Neural progenitor cell (in vitro differentiated cells): ENCODE measurements around the gene PPARGC1A. TPM values are rescaled to one million over a fixed set of nuclear protein-coding genes. Genes with fewer than 3 reads are reported as not detected.

Experiments used
- DNase-seq: peaks from one replicate; pipeline ENCODE4 v3.0.0-alpha.2; 2016; ENCODE audit warnings: low spot score
- H2AFZ ChIP-seq: fragments of 200-600 bp; sonication (generic); replicated peaks from 2 replicates; pipeline ENCODE4 v1.6.1; 2016; ENCODE audit warnings: antibody characterized with exemption
- H3F3A ChIP-seq: fragments of 200-600 bp; sonication (generic); 2 replicates; pipeline ENCODE4 v1.6.1; 2016; ENCODE audit warnings: antibody characterized with exemption, low read depth
- H3K27ac ChIP-seq: fragments of 200-600 bp; sonication (generic); 2 replicates; pipeline ENCODE4 v1.5.1; 2016; ENCODE audit warnings: mild to moderate bottlenecking
- H3K27me3 ChIP-seq: fragments of 200-600 bp; sonication (generic); 2 replicates; pipeline ENCODE4 v1.6.1; 2016; ENCODE audit warnings: mild to moderate bottlenecking, moderate library complexity
- H3K36me3 ChIP-seq: fragments of 200-600 bp; sonication (generic); 2 replicates; pipeline ENCODE4 v1.5.1; 2016
- H3K4me1 ChIP-seq: fragments of 200-600 bp; sonication (generic); 2 replicates; pipeline ENCODE4 v1.6.1; 2016; ENCODE audit warnings: mixed run types
- H3K4me2 ChIP-seq: fragments of 200-600 bp; sonication (generic); 2 replicates; pipeline ENCODE4 v1.6.1; 2016
- H3K4me3 ChIP-seq: fragments of 200-600 bp; sonication (generic); 2 replicates; pipeline ENCODE4 v1.5.1; 2016
- H3K79me2 ChIP-seq: fragments of 200-600 bp; sonication (generic); 2 replicates; pipeline ENCODE4 v1.6.1; 2016; ENCODE audit warnings: low read depth
- H3K9ac ChIP-seq: fragments of 200-600 bp; sonication (generic); 2 replicates; pipeline ENCODE4 v1.6.1; 2016
- H3K9me3 ChIP-seq: fragments of 200-600 bp; sonication (generic); 2 replicates; pipeline ENCODE4 v1.5.1; 2016; ENCODE audit warnings: low read depth
- H4K20me1 ChIP-seq: fragments of 200-600 bp; sonication (generic); 2 replicates; pipeline ENCODE4 v1.6.1; 2016; ENCODE audit warnings: low read depth
- H3K27ac Mint-ChIP-seq: 3 replicates; pipeline ENCODE4 v1.8.0; 2021; ENCODE audit warnings: mixed read lengths
- H3K27me3 Mint-ChIP-seq: 2 replicates; pipeline ENCODE4 v1.8.0; 2022; ENCODE audit warnings: low read depth, mild to moderate bottlenecking, inconsistent platforms, moderate library complexity, mixed read lengths; ENCODE audit not compliant: insufficient read depth
- H3K36me3 Mint-ChIP-seq: 3 replicates; pipeline ENCODE4 v1.8.0; 2021; ENCODE audit warnings: mixed read lengths
- H3K4me1 Mint-ChIP-seq: 3 replicates; pipeline ENCODE4 v1.8.0; 2021; ENCODE audit warnings: mixed read lengths
- H3K4me3 Mint-ChIP-seq: 3 replicates; pipeline ENCODE4 v1.8.0; 2021; ENCODE audit warnings: mild to moderate bottlenecking, moderate library complexity, mixed read lengths
- H3K9me3 Mint-ChIP-seq: 3 replicates; pipeline ENCODE4 v1.8.0; 2020; ENCODE audit warnings: mixed read lengths
- CTCF ChIP-seq: fragments of 200-600 bp; sonication (generic); IDR thresholded peaks from 2 replicates; pipeline ENCODE4 v1.5.1; 2017; ENCODE audit warnings: antibody characterized with exemption, mild to moderate bottlenecking
- EZH2 ChIP-seq: fragments of 200-600 bp; sonication (generic); IDR thresholded peaks from 2 replicates; pipeline ENCODE4 v1.6.1; 2017; ENCODE audit warnings: antibody characterized with exemption, mild to moderate bottlenecking, moderate library complexity
- EZH2phosphoT487 ChIP-seq: fragments of 200-600 bp; sonication (generic); IDR thresholded peaks from 2 replicates; pipeline ENCODE4 v1.6.1; 2017; ENCODE audit warnings: antibody characterized with exemption
- total RNA-seq: library from RNA; depleted of rRNA; stranded (reverse); fragments of >200 nt; gene quantifications from 2 replicates; pipeline ENCODE4 v1.2.3, GENCODE V29; 2015; ENCODE audit warnings: low replicate concordance

PPARGC1A gene
- total RNA-seq, 1 donor from 2014 or later: 6.6 TPM

DNA sequence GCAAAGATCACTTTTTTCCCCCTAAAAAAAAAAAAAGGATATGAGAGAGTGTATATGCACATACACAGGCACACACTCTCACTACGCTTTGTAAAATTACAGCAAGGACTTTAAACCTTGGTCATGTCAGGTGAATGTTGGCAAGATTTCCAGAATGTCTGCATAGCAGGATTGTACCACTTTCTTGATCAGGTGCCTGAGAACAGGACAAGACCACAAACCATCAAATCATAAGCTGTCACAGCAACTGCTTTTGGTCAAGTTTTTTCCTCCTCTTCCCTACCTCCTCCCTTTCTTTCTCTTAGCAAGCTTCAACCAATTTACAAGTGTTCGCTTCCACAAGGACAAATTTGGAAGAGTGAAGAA is 15.3 kb downstream of the PPARGC1A start:
- no peak overlapping the region for H3K9ac ChIP-seq
- H3K4me1 ChIP-seq: peaks cover 5% of the 10 kb centered on the region
- no peak for DNase-seq
- H3K4me3 ChIP-seq: no peak overlapping the region
- no peak overlapping the region for H2AFZ ChIP-seq
- H4K20me1 ChIP-seq: no peaks in the 10 kb centered on the region
- H3K4me2 ChIP-seq: no peak overlapping the region
- H3K27me3 ChIP-seq: no peaks in the 10 kb centered on the region
- H3K27me3 Mint-ChIP-seq: peaks cover 5% of the 10 kb centered on the region
- no peaks in the 10 kb centered on the region for H3K79me2 ChIP-seq
- H3K9me3 Mint-ChIP-seq: peaks cover 6% of the 10 kb centered on the region
- no peak for TF ChIP-seq EZH2
- TF ChIP-seq EZH2phosphoT487: no peak
- TF ChIP-seq CTCF: no peak
- H3K4me3 Mint-ChIP-seq: no peak overlapping the region
- H3K36me3 Mint-ChIP-seq: no peaks in the 10 kb centered on the region
- H3K9me3 ChIP-seq: no peaks in the 10 kb centered on the region
- no peak overlapping the region for H3K27ac ChIP-seq
- H3K36me3 ChIP-seq: no peaks in the 10 kb centered on the region
- no peaks in the 10 kb centered on the region for H3F3A ChIP-seq
- H3K4me1 Mint-ChIP-seq: peaks cover 40% of the 10 kb centered on the region
- no peak overlapping the region for H3K27ac Mint-ChIP-seq

DNA sequence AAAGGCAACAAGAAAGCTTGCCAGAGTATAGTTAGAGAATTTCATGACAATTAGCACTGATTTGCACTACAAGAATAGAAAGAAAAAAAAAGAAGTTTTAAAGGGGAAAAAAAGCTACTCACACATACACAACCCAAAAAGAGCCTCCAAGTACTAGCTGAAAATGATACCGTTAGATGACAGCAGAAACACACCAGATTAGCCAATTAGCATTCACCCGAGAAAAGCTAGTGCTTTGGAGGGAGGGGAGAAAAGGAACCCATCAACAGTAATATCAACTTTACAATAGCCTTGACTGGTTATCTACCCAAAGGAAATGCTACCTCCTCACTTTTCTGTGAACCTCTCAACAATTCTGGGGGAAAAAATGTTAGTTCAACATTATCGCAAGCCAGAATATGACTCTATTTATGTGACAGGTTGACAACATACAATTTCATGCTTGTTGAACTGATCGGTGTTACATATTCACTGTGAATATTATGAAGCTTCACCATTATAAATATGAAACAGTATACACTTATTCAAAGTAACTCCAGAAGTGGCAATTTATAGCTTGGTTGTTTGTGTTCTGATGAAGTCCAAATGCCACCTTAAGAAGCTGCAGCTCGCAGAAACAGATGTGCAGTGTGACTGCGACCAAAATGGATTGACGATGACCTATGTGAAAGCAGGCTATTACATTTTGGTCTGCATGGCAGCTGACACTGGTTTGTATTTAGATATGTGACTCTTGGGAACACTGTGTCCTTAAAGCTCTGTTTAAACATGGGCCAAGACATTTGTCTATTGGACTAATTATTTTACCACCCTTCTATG is 15.9 kb downstream of the PPARGC1A start:
- no peaks in the 10 kb centered on the region for H3K36me3 ChIP-seq
- no peak for DNase-seq
- no peaks in the 10 kb centered on the region for H3K27me3 ChIP-seq
- H3K36me3 Mint-ChIP-seq: no peaks in the 10 kb centered on the region
- H3K79me2 ChIP-seq: no peaks in the 10 kb centered on the region
- peaks cover 6% of the 10 kb centered on the region for H3K9me3 Mint-ChIP-seq
- H3K27ac ChIP-seq: no peak overlapping the region
- H3K4me3 ChIP-seq: no peak overlapping the region
- no peak overlapping the region for H3K27ac Mint-ChIP-seq
- H3K9me3 ChIP-seq: no peaks in the 10 kb centered on the region
- peaks cover 41% of the 10 kb centered on the region for H3K4me1 Mint-ChIP-seq
- TF ChIP-seq CTCF (no peak), EZH2phosphoT487 (no peak), EZH2 (no peak)
- H3K9ac ChIP-seq: no peak overlapping the region
- H3K27me3 Mint-ChIP-seq: peaks cover 4% of the 10 kb centered on the region
- H3K4me2 ChIP-seq: no peak overlapping the region
- H3K4me1 ChIP-seq: peaks cover 5% of the 10 kb centered on the region
- no peak overlapping the region for H2AFZ ChIP-seq
- H4K20me1 ChIP-seq: no peaks in the 10 kb centered on the region
- no peaks in the 10 kb centered on the region for H3F3A ChIP-seq
- H3K4me3 Mint-ChIP-seq: no peak overlapping the region

- Mint-ChIP-seq H3K36me3 (no peaks in the 10 kb centered on the region), H3K4me3 (no peak overlapping the region), H3K27ac (no peak overlapping the region), H3K27me3 (peaks cover 3% of the 10 kb centered on the region), H3K4me1 (peaks cover 45% of the 10 kb centered on the region), H3K9me3 (peaks cover 6% of the 10 kb centered on the region)
- H2AFZ ChIP-seq: no peak overlapping the region
- H3K27ac ChIP-seq: no peak overlapping the region
- no peak for DNase-seq
- no peak overlapping the region for H3K4me2 ChIP-seq
- no peak overlapping the region for H3K9ac ChIP-seq
- H3K36me3 ChIP-seq: no peaks in the 10 kb centered on the region
- no peaks in the 10 kb centered on the region for H3F3A ChIP-seq
- no peaks in the 10 kb centered on the region for H3K9me3 ChIP-seq
- no peaks in the 10 kb centered on the region for H4K20me1 ChIP-seq
- H3K4me3 ChIP-seq: no peak overlapping the region
- TF ChIP-seq EZH2 (no peak), EZH2phosphoT487 (no peak), CTCF (no peak)
- H3K27me3 ChIP-seq: no peaks in the 10 kb centered on the region
- peaks cover 12% of the 10 kb centered on the region for H3K4me1 ChIP-seq
- H3K79me2 ChIP-seq: no peaks in the 10 kb centered on the region
Observed at GRCh38 chr4:23871426-23871825, 18.4 kb downstream of the PPARGC1A start.
